ENCODE measurements around the gene DUOX1.
"Not testable (repeated sequence)": the region's sequence is repeated elsewhere in the genome, so short reads cannot be mapped to it uniquely, and the experiment has no call there.

The DUOX1 gene

DNA sequence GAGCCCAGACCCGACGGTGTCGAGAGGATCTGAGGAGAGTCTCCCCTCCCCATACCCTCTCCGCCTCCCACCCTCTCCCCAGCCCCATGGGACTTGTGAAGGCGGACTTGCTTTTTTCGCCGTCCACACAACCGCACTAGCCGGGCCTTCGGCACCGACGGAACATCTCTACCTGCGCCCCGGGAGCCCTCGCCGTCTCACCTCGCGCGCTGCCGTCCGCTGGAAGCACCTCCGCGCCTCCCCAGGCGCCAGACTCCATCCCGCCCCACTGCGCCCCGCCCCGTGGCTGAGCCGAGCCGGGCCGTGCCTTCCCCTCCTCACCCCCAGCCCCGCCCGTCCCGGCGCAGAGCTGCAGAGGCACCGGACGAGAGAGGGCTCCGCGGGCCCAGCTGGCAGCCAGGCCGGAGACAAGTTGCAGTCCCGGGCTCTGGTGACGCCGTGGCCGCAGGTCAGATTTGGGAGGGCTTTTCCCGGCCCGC lies at the start of gene DUOX1, which contains the start of gene DUOXA1:
DUOX1 (plus strand) TSS at position 344 of the 479 bp plus-strand sequence. CDS start 1,973 bp downstream, outside the sequence.
DUOXA1 (minus strand) TSS at position 229 of the 479 bp plus-strand sequence. CDS start 6,865 bp downstream, outside the sequence.
- no peak for DNase-seq

DNA sequence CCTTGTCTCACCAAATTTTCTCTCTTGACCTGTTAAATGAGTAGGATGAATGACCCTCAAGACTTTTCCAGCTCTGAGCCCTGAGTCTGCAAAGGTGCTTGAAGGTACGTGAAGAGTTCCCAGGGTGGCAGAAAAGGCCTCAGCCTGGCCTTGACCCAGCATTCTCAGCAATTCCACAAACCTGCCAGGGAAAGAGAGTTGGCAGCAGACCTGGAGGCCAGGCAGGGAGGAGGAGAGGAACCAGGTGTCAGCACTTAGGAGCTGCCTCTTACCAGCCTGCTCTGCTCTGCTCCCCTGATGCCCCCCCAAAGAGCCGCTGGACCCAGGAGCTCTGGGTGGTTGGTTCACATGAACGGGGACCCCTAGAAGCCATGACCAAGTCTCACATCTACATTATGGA lies 49.2 kb upstream of the DUOX1 start:
- DNase-seq, result not testable (repeated sequence)

DNA sequence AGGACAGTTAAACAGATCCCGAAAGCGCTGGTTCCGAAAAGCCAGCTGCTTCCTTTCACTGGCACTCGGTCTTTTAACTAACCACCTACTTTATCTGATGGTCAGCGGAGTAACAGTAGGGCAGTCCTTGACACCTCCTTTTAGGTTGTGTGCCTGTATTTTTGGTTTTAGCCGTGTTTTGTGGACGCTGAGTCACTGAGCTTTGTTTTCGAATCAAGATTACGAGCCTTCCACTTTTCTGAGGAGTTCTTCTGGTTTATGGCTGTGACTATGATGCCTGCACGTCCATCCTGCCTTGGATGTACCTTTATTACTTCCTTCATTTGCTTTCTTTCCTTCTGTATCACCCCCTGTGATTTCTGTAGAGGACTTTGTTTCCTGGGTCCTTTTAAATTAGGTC lies 47.4 kb upstream of the DUOX1 start:
- DNase-seq, result not testable (repeated sequence)

DNA sequence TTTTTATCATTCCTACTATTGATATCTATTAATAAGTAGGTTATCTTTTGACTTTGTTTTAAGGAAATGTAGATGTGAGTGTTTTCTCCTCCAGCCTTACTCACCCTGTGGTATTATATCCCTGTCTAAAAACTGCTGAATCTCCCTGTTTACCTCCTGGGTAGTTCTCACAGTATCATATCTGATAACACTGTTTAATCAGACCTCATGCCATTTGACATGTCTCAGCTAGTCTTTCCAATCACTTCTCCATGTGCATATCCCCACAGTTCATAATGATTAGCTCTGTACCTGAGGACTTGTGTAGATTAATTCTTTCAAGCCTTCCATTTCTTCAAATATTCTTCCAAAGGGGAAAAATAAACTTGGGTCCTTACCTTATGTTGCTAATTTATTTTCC lies 46.6 kb upstream of the DUOX1 start:
- DNase-seq, result no peak

DNA sequence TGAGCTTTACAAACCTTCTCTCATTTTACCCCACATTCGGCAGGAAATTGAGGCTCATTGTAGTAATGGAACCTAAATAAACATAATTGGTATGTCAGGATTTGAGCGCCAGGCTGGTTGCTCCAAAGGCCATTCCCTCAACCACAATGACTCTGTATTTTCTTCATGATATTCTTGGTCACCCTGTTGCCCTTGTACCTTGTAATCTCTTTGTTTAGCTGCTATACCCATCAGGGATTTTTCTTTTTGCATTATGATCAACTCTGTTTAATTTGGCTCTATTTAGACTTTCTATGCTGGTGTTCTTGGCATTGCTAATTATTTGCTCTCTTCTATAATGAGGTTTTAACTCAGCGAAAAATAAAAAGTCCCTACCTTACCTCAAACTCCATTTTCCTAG lies 45.6 kb upstream of the DUOX1 start:
- no peak for DNase-seq

DNA sequence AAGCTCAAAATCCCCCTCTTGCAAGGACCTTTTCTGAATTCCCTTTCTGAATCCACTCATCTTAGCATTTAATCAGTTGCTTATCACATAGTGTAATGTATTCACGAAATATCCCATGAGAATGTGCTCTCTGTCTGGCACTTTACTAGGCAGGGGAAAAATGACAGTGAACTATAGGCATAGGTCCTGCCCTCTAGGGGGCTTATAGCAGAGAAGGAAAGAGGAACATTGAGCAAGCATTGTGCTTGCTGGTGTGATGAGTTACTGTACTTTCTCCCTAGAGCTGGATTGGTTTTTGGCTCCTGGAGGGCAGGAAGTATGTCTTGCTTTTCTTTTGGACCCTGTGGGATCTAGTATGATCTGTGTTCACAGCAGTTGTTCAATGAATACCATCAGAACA lies 42.3 kb upstream of the DUOX1 start:
- no peak for DNase-seq

DNA sequence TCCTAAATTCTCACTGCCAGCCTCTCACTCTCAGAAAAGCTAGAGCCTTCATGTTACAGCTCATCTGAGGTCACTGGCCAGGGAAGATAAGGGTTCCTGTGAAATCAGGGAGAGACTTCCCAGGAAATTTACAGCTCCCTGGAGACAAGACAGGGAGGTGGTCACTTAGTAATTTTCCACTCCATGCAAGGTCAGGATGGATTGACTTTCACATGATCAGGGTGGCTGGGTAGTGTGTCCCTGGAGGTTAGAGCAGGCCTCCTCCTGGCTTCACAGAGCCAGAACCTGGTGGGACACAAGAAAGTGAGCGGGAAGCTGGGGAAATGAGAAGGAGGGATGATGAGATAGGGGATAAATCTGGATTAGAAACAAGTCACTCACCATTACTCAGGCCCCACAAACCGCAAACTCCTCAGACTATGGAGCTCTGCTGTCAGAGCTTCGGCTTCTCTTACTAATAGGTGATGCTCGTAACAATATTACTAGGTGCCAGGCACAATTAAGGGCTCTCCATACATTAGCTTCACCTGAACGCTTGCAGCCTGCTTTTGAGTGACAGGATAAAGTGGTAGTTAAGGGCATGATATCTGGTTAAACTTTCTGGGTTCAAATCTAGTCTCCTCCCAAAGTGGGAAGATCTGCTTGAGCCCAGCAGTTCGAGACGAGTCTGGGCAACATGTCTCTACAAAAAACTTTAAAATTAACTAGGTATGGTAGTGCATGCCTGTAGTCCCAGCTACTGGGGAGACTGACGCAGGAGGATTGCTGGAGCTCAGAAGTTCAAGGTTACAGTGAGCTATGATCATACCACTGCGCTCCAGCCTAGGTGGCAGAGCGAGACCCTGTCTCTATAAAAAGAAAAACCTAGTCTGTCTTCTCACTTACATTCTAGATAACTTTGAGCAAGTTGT lies 40.7 kb upstream of the DUOX1 start:
- no peak for DNase-seq

DNA sequence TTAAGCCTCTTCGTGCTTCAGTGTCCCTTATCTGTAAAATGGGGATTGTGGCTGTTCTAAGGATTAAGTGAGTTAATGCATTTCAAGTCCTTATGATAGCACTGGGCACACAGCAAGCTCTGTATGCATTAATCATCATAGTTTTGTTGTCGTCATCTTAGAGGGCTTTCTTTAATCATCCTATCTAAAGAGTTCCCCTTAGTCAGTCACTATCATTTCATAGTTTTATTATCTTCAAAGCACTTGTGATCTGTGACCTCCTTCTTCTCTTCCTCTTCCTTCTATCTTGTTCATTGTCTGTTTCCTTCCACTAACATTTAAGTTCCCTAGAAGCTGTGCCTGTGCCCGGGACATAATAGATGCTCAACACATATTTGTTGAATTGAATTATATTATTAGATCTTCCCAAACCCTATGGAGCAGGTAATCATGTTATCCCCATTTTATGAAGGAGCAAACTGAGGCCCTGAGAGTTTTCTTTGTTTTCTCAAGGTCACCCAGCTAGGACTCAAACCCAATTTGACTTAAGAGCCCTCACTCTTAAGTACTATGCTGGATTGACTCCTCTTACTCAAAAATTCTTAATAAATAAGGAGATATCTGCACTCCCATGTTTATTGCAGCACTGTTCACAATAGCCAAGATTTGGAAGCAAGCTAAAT lies 40.0 kb upstream of the DUOX1 start:
- no peak for DNase-seq

DNA sequence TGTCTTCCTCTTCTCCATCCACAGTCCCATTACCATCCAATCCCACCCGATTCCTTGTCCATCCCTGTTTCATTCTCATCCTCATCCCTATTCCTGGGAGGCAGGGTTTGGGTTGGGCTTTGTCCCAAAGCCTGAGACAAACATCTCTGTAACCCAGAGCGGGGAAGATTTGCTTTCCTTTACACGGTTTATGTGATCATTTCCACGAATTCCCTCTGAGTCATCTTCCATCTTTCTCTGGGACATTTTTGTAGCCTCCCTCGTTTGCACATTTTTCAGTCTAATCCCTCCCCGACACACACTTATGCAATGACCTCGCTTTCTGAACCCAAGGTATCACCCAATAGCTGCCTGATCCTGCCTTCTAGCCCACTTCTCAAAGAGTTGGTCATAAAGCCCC lies 38.6 kb upstream of the DUOX1 start:
- DNase-seq, result no peak

DNA sequence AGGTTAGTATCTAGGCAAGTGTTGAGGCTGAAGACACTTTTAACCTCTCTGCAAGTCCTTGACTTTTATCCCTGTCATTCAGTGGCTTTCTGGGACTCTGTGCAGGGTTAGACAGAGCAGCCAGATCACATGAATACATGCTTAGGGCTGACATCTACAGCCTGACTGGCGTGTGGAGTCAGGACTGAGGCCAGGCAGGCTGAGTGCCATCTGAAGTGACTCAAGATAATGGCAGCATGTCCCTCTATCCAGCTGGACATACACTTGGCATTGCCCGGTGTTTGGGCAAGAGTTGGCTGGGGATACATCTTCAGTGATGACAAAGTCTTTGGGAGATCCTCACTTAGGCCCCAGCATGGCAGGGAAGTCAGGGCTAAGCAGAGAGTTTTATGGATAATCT lies 38.2 kb upstream of the DUOX1 start:
- DNase-seq, result no peak

DNA sequence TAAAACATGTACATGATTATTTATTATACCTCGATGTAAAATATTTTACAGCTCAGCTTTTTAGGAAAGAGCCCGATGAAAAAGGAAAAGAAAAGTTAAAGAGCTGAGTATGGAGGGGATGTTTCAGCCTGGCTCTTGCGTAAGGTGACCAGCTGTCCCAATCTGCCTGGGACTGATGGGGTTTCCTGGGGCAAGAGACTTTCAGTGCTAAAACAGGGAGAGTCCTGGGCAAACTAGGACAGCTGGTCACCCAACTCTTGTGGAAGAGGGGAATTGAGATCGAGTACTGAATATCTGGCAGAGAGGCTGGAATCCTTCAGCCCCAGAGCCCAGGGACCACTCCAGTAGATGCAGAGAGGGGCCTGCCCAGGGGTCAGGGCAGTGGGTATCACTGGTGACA lies 36.8 kb upstream of the DUOX1 start:
- DNase-seq, result no peak

DNA sequence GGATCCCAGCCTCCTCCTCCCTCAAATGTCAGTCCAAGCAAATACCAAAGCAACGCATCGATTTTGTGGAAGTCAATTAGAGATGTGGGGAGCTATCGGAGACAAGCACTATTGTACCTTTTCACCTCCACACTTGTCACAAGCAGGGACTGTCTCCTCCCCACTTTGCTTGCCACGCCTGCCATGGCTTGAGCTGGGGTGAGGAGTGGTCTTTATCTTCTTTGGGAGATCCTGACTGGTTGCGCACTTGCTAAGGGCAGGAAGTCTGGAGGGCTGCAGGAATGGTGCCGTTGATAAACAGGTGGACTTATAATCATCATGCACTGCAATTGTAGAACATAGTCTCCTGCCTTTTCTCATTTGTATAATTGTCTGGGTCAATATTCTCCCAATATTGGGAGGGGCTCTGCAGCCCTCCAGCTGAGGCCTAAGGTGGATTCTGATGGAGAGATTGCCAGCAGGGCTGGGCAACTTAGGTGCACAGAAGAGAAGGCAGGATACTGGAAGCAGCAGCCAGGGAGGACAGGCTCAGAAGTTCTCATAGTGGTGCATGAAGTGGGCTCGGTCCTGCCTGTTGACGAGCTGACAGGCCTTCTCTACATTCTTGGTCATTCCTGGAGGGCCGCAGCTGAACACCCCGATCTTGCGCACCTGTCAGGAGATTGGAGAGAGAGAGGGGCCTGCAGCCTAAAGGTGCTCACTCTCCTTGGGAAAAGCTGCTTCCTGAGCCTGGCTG lies 36.0 kb upstream of the DUOX1 start:
- DNase-seq, result no peak

DNA sequence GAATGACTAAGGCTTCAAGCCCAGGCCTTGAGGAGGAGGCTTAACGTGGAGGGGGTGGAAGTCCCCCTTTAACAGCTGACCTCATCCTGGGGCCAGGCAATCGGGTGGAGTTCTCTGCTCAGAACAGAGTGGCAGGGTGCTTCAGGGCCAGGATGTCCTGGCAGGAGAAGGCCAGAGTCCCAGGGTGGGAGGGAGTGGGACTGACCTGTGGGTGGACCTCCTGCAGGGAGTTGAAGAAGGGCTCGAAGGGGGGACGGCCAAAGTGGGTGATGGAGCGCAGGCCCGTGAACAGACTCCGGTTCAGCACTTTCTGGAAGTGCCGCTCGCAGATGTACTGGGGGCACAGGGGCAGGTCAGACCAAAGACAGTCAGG lies 35.5 kb upstream of the DUOX1 start:
- DNase-seq, result no peak

DNA sequence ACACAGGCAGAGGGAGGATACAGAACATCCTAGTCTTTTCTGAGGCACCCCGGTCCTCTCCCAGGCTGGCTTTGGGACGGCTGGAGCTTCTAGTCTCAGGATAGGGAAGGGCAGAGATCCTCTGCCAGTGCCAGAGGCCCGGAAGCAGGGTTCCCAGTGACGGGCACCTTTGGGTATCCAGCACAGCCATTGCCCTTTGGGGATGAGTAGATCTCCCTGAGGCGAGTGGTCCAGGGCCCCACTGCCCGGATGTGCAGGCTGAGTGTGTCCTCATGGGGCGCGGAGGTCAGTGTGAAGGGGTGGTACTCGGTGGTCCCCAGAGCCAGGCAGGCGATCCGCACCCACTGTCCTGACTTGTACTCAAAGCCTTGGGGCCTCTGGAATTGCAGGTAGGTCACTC lies 34.1 kb upstream of the DUOX1 start:
- no peak for DNase-seq

DNA sequence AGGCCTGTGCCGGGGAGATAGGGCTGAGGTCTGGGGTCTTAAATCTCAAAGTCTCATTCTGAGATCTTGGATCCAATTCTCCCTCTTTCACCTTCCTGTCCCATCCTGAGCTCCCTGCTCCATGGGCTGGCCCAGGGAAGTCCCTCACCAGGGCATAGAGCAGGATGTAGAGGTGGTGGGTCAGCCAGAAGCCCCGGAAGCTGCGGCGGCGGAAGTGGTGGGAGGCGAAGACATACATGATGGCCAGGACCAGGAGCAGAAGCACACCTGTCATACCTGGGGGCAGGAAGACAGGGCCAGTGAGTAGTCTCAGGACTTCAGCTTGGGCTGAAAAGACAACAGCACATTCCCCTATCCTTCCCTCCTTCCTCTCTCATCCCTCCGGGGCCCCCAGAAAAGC lies 32.3 kb upstream of the DUOX1 start:
- DNase-seq, result no peak

DNA sequence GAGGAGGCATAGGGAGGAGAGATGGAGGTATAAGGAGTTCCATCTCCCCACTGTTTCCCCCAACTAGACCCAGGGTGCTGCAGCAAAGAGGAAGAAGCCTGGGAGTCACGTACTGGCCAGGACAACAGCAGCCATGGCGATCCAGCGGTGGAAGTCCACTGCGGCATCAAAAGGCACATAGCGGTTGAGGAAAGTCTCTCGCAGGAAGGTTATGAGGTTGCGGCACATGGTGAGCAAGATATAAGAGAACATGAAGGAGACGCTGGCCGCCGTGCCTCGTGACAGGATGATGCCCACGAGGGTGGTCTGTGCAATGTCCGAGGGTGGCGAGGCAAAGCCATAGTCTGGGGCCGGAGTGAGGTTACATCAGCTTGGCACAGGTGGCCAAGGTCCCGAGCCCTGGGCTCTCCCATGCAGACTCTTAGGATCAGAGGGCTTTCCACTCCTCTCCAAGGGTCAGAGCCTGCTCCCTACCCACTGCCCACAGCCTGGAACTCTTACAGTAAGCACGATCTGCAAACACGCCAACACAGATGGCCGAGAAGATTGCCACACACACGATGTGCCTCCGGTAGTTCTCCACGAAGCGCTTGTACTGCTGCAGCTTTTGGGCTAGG lies 30.1 kb upstream of the DUOX1 start:
- no peak for DNase-seq

DNA sequence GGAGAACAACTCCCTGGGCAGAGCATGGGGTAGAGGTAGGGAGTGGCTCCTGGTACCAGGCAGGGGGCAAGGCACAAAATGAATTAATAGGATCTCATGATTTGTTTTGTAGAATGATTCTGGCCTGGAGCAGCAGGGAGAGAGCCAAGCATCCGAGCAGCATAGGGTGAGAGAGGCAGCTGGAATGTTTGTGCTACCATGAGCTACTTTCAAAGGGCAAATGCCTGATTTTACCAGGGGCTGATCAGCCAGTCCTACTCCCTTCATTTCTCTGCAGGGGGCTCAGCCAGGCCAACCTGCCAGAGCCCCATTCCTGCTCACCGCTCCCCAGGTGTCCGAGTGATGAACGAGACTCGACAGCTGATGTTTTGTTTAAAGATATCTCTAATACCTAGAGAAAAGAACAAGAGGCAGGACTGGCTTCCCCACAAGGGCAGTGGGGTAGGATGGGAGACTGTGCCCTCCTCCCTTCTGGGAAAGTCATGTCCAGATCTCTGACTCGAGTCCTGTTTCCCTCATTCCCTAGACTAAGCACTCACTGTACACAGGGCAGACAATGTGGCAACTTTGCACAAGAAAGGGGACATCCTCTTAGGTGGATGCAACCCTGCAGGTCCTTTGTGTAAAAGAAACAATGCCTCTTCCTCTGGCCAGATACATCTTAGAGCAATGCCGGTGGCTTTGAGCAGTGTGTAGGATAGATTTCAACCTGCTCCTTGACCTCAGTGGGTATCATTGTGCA lies 28.7 kb upstream of the DUOX1 start:
- no peak for DNase-seq

DNA sequence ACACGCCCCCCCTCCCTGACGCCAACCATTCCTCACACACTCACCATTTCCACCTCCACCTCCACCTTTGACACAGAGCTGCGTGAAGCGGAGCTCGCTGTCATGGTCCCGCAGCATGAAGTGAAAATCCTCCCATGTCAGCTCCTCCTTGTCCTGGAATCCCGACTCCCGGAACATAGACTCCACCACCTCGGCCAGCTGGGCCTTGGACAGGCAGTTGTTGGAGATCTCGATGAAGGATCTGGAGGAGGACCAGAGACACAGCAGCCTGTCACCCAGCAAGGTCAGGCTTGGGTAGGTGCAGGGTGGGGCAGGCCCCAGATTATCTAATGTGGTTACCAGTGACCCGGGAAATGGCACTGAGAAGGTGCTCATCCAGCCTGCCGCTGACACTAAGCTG lies 28.0 kb upstream of the DUOX1 start:
- DNase-seq, result no peak

DNA sequence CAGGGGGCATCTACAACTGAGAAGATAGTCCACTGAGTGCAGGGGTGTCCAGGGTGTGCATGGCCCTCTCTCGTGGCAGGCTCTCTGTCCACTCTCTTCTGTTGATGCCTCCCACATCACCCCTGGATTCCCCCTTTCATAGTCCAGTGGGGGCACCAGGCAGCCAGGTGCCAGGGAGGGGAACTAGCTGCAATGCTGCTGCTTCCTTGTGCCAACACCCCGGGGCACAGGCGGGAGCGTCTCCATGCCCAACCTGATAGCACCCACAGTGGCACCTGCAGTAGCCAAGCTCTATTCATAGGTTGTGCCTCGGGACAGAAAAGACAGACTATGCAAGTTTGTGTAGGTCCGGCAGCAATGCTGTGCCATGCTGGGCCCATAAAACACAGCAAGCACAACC lies 27.6 kb upstream of the DUOX1 start:
- DNase-seq, result no peak

DNA sequence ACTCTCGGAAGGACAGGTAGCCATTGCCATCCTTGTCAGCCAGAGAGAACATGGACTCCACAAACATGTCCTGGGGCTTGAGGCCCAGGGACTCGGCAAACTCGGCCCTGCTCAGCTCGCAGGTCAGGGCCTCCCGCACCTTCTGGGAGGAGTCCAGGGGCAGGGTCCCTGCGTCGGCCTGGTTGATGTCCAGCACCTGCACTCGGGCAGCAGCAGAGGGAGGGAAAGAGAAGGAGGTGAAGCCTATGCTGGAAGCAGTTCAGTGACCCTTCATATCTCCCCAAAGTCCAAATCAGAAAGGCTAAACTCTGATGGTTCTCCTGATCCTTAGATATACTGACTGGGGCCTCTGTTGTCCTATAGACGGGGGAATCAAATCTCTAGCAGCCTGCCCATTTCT lies 25.6 kb upstream of the DUOX1 start:
- DNase-seq, result not testable (repeated sequence)

DNA sequence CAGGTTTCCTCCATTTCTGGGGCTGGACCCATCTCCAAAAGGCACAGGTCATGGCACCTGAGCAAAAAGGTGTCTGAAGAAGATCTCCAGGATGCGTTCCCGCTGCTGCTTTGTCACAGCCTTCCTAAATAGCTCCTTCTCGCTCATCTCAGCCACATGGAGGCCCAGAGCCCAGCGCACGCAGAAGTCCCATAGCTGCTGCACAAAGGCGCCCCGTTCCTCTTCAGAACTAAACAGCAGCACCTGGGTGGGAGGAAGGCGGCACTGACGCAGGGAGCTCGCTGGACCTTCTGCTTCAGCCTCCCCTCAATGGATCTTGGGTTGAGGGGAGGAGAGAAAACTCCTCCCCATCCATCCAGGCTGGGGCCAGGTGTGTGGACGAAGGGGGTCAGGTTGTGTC lies 24.2 kb upstream of the DUOX1 start:
- no peak for DNase-seq

All from NCI-H2171 (cell line).